HT-29 (cell line): Measurements from ENCODE around the gene MRPL49. TPM values are rescaled to one million over a fixed set of nuclear protein-coding genes. Genes with fewer than 3 reads are reported as not detected.

Experiments used
- DNase-seq: peaks from one replicate; pipeline ENCODE4 v3.0.0-alpha.2; 2015; ENCODE audit warnings: low spot score
- total RNA-seq: library from RNA; depleted of rRNA; stranded (reverse); fragments of >200 nt; shearing (Covaris generic); gene quantifications from 2 replicates; pipeline ENCODE4 v1.2.3, GENCODE V29; 2014

Gene MRPL49
- total RNA-seq, 1 experiment from 2014 or later, result 200 TPM

DNA sequence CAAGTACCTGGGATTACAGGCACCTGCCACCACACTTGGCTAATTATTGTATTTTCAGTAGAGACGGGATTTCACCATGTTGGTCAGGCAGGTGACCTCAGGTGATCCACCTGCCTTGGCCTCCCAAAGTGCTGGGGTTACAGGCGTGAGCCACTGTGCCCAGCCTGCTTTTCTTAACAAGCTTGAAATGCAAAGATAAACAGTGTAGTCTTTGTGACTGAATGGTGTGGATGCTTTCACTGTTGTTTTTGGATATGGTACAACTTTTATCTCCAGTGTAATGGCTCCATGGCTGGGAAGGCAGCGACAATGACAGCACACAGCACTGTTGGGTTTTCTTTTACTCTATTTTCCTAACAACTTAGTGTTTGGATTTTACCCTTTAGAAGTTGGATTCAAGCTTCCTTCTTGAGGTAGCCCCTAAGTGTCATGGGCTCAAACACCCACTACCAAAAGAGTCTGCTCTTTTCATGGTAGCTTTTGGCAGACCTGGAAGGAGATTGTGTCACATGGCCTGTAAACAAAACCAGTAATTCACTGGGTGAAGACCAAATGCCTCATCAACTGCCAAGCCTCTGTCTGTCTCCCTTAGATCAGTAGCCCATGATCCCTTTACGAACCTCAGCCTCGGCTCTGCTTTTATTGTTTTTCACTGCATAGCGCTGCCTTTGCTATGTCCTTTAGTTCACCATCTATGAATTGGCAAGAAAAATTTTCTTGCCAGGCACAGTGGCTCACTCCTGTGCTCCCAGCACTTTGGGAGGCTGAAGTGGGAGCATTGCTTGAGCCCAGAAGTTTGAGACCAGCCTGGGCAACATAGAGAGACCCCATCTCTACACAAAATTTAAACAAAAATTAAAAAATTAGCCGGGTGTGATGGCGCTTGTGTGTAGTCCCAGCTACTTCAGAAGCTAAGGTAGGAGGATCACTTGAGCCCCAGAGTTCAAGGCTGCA is 19.7 kb upstream of the MRPL49 start:
- DNase-seq, result no peak

DNA sequence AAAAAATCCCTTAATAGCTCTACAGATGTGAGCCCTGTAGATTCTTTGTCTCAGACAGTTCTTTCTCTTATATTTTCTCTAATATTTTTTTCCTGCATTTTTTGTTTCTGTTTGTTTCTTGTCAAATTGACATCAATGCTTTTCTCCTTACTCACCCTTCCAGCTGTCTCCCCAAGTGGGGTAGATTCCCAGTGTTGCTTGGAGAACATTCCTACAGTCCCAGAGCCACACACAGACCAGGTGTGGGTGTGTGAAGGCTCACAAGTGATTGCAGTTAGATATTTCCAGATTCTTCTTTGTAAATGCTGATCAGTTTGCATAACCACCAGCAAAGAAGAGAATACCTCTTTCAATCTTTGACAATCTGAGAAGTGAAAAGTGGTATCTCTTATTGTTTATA is 18.6 kb upstream of the MRPL49 start:
- DNase-seq, result no peak

DNA sequence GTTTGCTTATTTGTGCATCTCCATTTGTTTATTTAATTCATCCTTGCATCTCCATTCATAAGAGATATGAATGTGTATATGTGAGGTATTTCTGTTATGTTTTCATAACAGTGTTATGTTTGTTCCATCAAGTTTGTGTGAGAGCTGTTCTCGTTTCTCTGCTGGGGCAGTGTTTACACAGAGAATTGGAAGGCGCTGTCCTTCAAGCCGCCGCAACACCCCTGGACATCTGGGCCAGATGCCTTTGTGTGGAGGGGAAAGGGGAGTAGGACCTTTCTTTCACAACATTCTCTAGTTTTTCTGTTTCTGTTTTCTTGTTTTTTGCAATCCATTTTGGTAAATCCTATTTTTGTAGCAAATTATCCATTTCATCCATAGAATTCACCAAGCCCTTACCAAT is 17.5 kb upstream of the MRPL49 start:
- no peak for DNase-seq

DNA sequence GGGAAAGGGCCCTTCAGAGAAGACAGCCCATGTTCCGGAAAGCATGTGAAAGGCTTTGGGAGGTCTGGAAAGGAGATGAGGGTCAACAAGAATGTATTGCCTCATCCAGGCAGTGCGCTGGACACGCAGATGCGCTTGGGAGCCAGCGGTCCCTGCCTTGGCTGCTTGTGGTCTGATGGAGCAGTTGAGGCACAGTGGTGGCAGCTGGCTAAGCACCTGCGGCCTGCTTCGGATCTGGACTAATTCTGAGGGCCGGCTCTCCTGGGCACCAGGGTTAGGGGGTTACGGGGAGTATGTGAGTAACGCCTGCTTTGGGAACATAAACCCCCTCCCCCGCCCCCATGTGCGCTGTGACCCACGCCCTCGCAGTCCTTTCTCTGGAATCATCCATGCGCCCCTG is 15.0 kb upstream of the MRPL49 start:
- DNase-seq, result no peak

DNA sequence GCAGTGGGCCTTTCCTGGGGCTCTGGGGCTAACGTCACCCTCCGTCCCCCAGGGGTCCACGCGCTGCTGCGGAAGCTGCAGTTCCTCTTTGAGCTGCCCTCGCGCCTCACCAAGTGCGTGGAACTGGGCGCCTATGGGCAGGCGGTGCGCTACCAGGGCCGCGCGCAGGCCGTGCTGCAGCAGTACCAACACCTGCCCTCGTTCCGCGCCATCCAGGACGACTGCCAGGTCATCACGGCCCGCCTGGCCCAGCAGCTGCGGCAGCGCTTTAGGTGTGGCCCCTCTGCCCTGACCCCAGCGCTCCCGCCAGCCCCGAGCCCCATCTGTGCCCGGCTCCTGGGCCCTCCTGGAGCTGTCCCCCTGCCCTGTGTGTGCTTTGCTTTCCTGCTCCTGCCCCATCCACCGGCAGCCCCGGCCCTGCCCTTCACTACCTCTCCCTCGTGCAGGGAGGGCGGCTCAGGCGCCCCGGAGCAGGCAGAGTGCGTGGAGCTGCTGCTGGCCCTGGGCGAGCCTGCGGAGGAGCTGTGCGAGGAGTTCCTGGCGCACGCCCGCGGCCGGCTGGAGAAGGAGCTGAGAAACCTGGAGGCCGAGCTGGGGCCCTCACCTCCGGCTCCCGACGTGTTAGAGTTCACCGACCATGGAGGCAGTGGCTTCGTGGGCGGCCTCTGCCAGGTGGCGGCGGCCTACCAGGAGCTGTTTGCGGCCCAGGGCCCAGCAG is 14.2 kb upstream of the MRPL49 start:
- no peak for DNase-seq

DNA sequence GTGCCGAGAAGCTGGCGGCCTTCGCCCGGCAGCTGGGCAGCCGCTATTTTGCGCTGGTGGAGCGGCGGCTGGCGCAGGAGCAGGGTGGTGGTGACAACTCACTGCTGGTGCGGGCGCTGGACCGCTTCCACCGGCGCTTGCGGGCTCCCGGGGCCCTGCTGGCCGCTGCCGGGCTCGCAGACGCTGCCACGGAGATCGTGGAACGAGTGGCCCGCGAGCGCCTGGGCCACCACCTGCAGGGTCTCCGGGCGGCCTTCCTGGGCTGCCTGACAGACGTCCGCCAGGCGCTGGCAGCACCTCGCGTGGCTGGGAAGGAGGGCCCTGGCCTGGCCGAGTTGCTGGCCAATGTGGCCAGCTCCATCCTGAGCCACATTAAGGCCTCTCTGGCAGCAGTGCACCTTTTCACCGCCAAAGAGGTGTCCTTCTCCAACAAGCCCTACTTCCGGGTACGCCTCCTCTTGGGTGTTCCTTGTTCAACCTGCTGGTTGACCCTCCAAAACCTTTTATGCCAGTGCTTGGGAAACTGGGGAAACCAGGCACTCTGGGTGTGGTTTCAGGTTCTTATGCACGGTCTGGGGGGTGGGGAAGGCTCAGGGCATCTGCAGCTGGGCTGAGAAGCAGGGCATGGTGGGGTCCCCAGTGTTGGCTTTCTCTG is 13.5 kb upstream of the MRPL49 start:
- DNase-seq, result no peak

DNA sequence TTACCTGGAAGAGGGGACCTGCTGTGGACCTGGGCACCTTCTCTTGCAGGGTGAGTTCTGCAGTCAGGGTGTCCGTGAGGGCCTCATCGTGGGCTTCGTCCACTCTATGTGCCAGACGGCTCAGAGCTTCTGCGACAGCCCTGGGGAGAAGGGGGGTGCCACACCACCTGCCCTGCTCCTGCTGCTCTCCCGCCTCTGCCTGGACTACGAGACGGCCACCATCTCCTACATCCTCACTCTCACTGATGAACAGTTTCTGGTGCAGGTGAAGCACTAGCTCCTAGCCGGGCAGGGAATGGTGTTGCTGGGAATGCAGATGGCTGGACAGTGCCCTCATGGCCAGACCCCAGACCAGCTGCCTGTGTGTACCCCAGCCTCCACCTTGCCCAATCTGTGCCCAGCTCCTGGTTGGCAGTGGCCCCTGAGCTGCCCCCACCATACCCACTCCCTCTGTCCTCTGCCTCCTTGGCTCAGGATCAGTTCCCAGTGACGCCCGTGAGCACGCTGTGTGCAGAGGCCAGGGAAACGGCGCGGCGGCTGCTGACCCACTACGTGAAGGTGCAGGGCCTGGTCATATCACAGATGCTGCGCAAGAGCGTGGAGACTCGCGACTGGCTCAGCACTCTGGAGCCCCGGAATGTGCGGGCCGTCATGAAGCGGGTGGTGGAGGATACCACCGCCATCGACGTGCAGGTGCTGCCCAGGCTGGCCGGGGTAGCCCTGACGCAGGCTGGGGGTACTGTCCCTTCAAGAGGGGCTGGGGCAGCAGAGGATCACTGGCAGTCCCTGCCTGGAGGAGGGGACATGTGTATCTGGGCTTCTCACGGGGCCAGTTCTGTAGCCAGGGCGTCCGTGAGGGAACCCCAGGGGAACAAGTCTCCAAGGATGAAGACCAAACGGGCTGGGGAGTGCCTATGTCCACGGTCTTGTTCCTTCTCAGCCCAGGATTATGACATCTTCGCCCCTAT is 12.6 kb upstream of the MRPL49 start:
- DNase-seq, result no peak

DNA sequence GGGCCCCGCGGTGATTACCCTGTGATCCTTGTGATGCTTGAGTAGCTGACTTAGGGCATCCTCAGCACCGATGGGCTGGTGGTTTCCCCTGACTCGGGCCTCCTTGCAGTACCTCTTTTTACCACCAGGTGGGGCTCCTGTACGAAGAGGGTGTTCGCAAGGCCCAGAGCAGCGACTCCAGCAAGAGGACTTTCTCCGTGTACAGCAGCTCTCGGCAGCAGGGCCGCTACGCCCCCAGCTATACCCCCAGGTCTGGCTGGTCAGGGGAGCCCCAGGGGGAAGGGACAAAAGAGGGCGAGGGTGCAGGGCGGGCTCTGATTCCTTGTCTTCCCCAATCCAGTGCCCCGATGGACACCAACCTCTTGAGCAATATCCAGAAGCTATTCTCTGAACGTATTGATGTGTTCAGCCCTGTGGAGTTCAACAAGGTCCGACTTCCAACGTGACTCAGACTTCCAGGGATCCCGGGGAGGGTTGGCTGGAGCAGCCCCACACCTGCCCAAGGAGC is 11.7 kb upstream of the MRPL49 start:
- peak; percentile 97 for DNase-seq

DNA sequence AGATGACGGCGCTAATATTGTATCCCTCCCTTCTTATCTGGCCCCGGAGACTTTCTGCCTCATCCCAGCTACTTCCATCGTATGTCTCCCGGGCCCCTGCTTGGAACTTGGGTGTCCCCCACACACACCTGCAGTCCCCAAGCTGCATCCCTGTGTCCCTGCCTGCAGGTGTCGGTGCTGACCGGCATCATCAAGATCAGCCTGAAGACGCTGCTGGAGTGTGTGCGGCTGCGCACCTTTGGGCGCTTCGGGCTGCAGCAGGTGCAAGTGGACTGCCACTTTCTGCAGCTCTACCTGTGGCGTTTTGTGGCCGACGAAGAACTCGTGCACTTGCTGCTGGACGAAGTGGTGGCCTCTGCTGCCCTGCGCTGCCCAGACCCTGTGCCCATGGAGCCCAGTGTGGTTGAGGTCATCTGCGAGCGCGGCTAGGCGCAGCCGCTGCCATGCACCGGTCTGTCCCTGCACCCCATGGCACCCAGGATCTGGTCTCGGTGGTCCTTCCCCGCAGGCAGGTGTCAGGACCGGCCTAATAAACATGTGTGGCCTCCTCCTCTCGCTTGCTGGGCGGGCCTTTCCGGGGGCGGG is 10.9 kb upstream of the MRPL49 start:
- no peak for DNase-seq

DNA sequence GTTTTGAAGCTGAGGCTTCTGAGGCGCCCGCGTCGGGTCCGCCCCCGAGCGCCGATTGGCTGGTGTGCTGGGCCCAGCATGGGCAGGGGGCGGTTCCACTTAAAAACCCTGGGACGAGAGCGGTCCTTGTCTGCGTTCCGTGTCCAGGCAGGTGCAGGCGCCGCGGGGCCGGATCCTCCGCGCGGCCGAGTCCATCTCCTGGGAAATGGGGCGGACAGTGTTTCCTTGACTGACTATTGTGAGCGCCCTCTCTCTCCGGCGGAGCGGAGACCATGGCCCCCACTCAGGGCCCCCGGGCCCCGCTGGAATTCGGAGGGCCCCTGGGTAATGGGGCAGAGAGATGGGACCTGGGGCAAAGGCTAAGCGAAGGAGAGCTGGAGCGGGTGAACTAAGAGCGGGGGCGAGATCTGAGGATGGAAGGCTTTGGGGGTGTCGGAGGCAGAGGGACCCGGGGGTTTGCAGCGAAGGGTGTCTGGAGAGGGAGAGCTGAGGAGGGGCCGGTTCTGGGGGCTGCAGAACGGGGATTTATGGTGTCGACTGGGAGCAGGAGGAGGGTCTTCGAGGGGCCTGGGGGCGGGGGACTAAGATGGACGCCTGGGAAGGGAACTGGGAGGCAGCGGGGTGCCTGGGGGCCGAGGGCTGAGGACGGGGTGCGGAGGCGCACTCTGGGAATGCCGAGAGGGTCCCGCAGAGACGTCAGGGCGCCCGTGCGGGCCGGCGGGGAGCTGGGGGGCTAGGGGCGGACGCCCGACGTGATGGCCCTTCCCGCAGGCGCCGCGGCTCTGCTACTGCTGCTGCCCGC is 10.2 kb upstream of the MRPL49 start, which contains the start of gene TM7SF2:
TSS of gene TM7SF2 (plus strand) at position 129 of the 802 bp plus-strand sequence. CDS start at position 273, 144 bp downstream.
- DNase-seq, result peak; percentile 98

DNA sequence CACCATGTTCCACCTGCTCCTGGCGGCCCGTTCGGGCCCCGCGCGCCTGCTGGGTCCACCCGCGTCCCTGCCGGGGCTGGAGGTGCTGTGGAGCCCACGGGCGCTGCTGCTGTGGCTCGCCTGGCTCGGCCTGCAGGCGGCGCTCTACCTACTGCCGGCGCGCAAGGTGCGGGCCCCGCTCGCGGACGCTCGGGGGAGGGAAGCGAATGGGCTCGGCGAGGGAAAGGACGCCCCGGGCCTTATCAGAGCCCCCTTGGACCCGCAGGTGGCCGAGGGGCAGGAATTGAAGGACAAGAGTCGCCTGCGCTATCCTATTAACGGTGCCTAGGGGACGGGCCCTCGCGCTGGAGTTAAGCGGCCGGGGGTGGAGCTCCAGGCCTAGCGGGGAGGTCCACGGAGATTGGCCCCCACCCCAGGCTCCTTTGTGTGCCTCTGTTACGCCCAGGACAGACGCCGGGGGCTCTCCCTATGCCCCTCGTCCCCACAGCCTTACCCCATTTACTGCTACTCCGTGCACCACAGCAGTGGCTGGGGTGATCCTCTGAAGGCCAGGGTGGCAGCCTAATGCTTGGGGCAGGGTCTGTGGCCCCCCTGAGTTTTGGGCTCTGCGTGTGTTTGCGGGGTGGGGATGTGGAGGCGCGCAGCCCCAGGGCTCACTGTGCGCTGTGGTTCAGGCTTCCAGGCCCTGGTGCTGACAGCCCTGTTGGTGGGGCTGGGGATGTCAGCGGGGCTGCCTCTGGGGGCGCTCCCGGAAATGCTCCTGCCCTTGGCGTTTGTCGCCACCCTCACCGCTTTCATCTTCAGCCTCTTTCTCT is 9.4 kb upstream of the MRPL49 start:
- peak; percentile 73 for DNase-seq

DNA sequence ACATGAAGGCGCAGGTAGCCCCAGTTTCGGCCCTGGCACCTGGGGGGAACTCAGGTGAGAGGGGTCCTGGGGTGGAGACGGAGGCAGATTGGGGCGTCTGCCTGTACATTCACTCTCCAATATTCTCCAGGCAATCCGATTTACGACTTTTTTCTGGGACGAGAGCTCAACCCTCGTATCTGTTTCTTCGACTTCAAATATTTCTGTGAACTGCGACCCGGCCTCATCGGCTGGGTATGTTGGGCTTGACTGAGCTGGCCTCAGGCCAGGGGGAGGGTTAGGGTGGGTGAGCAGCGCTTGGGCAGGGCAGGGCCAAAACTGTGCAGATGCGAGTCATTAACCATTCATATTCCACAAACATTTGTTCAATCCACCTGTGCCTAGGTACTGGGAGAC is 8.8 kb upstream of the MRPL49 start:
- peak; percentile 54 for DNase-seq

DNA sequence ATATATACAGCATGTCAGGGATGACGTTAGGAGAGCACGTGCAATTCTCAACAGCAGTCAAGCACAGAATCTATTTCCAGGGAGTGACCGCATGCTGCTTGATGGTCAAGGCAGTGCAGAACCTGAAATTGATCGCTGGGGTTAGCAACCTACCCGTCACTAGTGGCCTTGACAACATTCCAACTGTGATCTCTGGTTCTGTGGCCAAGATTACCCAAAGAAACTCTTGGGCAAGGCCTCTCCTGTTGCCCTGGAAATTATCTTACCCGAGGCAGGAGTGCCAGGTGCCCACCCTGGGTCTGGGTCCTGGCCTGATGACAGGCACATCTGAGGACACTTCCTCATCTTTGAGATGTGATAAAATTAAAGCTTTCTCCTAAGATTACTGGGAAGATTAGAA is 8.3 kb upstream of the MRPL49 start:
- DNase-seq, result no peak

DNA sequence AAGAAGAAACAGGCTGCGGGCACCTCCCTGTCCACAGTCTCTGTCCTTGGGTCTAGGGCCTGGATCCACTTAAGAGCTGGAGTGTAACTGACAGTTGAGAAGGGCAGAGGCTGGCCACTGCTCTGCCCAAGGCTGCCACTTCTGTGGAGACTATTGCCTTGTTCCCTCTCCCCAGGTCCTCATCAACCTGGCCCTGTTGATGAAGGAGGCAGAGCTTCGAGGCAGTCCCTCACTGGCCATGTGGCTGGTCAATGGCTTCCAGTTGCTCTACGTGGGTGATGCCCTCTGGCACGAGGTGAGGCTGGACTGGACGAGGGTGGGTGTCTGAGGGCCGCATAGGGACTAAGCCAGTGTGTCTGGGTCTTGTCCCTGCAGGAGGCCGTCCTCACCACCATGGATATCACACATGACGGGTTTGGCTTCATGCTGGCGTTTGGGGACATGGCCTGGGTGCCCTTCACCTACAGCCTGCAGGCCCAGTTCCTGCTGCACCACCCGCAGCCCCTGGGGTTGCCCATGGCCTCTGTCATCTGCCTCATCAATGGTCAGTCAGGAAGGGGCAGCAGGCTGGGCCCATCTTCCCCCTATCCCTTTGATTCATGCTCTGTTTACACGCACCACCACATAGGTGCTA is 7.5 kb upstream of the MRPL49 start:
- DNase-seq, result no peak

DNA sequence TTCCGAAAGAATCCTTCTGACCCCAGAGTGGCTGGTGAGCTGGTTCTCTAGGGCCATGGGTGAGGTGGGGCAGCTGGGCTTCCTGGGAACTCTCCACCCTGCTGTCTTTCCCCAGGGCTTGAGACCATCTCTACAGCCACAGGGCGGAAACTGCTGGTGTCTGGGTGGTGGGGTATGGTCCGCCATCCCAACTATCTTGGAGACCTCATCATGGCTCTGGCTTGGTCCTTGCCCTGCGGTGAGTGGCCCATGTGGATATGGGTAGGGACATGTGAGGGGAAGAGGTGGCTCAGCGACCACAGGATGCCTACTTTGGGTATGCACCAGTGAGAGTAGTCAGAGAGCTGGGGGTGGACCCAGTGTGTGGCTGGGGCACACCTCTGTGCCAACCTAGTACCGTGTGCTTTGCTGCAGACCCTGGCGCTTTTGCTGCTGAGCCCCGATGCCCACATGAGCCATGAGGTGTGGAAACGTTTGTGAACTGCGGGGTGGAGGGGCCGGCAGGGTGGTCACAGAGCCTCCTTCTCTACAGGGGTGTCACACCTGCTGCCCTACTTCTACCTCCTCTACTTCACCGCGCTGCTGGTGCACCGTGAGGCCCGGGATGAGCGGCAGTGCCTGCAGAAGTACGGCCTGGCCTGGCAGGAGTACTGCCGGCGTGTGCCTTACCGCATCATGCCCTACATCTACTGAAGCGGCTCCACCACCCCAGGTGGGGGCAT is 6.6 kb upstream of the MRPL49 start:
- DNase-seq, result no peak

DNA sequence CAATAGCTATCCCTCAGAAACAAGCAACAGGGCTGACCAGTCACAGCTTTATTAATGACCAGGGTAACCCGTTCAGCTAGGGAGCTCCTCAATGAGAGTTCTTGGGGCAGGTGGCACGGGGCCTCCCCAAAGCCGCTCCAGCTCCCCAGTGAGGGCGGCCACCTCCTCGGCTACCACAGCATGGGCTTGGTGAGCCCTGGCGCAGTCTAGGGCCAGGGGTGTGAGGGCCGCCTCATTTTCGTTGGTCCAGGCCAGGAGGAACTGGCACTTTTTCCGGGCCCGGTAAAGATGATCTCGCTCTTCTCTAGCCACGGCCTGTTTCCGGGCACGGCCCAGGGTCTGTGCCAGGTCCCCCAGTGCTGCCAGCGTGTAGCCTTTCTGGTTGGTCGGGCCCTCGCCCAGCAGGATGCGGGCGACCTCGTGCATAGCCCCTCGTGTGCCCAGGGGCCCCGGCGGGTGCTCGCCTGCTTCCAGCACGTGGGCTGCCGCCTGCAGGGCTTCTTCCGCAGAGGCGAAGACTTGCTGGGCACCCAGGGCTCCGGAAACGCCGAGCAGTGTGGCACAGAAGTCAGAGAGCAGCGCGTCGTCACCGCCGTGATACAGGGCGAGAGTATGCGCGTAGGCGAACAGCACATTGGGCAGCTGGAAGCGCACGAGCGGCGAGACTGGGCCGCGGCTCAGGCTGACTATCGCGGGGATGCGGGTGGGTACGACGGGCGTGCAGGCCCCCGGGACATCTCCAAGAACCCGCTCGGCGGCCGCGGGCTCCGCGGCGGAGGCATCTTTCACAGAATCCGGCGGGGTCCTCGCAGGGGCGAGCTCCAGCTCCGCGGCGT is 5.5 kb upstream of the MRPL49 start:
- DNase-seq, result peak; percentile 65
